Stimulated activated CD8-positive, alpha-beta memory T cell treated with anti-CD3 and anti-CD28 coated beads, Interleukin-7, amount 100 ng/mL, for 1 hour (primary cell): ENCODE data around the gene SMCR8.
"Not testable (repeated sequence)": the region's sequence is repeated elsewhere in the genome, so short reads cannot be mapped to it uniquely, and the experiment has no call there.

Experiments
- DNase-seq, 2 donors: peaks; one replicate each; pipeline ENCODE4 v3.0.0-alpha.2; 2020; ENCODE audit warnings: low read depth in 2 of 2

The SMCR8 gene

GRCh38 chr17:18314731-18315561 is at the start of gene SMCR8, which contains the start of gene TOP3A:
SMCR8 (plus strand) TSS chr17:18315293; CDS start chr17:18315790, 497 bp downstream.
TOP3A (minus strand) TSS chr17:18314994; CDS start chr17:18314778, 216 bp downstream.
- DNase-seq: peak; percentile 91 to 94

GRCh38 chr17:18267366-18267765 is 47.7 kb upstream of the SMCR8 start:
- no peak for DNase-seq

- no peak for DNase-seq
These were observed 47.0 kb upstream of the SMCR8 start for GRCh38 chr17:18267927-18268711.

GRCh38 chr17:18270046-18270931 is 44.8 kb upstream of the SMCR8 start:
- no peak for DNase-seq

- DNase-seq: no peak
These were observed 38.0 kb upstream of the SMCR8 start for GRCh38 chr17:18277076-18277475.

GRCh38 chr17:18278867-18279266 is 36.2 kb upstream of the SMCR8 start:
- DNase-seq: no peak

GRCh38 chr17:18280249-18280648 is 34.8 kb upstream of the SMCR8 start:
- no peak for DNase-seq

- no peak for DNase-seq
These were observed 34.2 kb upstream of the SMCR8 start for GRCh38 chr17:18280766-18281371.

- DNase-seq: no peak
These were observed 33.3 kb upstream of the SMCR8 start for GRCh38 chr17:18281788-18282187.

GRCh38 chr17:18285296-18285695 is 29.8 kb upstream of the SMCR8 start:
- no peak for DNase-seq

- no peak for DNase-seq
These were observed 23.2 kb upstream of the SMCR8 start for GRCh38 chr17:18291718-18292540.

GRCh38 chr17:18298061-18298460 is 17.0 kb upstream of the SMCR8 start:
- DNase-seq: not testable (repeated sequence)

- DNase-seq: no peak
These were observed 14.2 kb upstream of the SMCR8 start for GRCh38 chr17:18300725-18301480.

- not testable (repeated sequence) for DNase-seq
These were observed 11.9 kb upstream of the SMCR8 start for GRCh38 chr17:18303206-18303605.

- no peak for DNase-seq
These were observed 5.9 kb upstream of the SMCR8 start for GRCh38 chr17:18309202-18309601.

- DNase-seq: peak in 1 of 2 donors; percentile 12
These were observed 898 bp upstream of the SMCR8 start for GRCh38 chr17:18314059-18314730.

- DNase-seq: no peak
These were observed 449 bp downstream of the SMCR8 start for GRCh38 chr17:18315562-18315922.

- DNase-seq: no peak
These were observed 868 bp downstream of the SMCR8 start for GRCh38 chr17:18315961-18316360.

- DNase-seq: no peak
These were observed 3.0 kb downstream of the SMCR8 start for GRCh38 chr17:18318117-18318516.
